Measurements from ENCODE around the gene XRCC4. TPM values are rescaled to one million over a fixed set of nuclear protein-coding genes. Genes with fewer than 3 reads are reported as not detected.
"Not testable (repeated sequence)": the region's sequence is repeated elsewhere in the genome, so short reads cannot be mapped to it uniquely, and the experiment has no call there.

XRCC4 gene
- total and polyA plus RNA-seq, 9 donors = 5.1 to 7.1 (median 6.4) TPM

- WGBS (ENCODE audit: insufficient coverage) = no CpG with 5 or more reads among the region's 4 CpGs
Observed at GRCh38 chr5:83249156-83249555, 171.8 kb downstream of the XRCC4 start.

GRCh38 chr5:83251849-83252248, 174.5 kb downstream of the XRCC4 start:
- WGBS (ENCODE audit: insufficient coverage) = 60% methylated on average over 1 of the region's 1 CpG
- no peak for DNase-seq
- H3K27ac ChIP-seq (ENCODE audit: low read length) = no peak overlapping the region
- no peaks in the 10 kb centered on the region for H3K36me3 ChIP-seq (ENCODE audit: control insufficient read depth, insufficient read depth, low read length)
- no peaks in the 10 kb centered on the region for H3K4me1 ChIP-seq (ENCODE audit: control insufficient read depth, insufficient read depth, low read length)
- no peaks in the 10 kb centered on the region for H3K27me3 ChIP-seq (ENCODE audit: control insufficient read depth, insufficient read depth, low read length)
- H3K9me3 ChIP-seq (replicated peaks; ENCODE audit: control insufficient read depth, low read depth, low read length) = no peaks in the 10 kb centered on the region
- no peak overlapping the region for H3K4me3 ChIP-seq (ENCODE audit: low read length)

More at GRCh38 chr5:83249156-83249555, 171.8 kb downstream of the XRCC4 start:
- H3K27ac ChIP-seq (ENCODE audit: low read length) = no peak overlapping the region
- DNase-seq = no peak
- no peaks in the 10 kb centered on the region for H3K36me3 ChIP-seq (ENCODE audit: control insufficient read depth, insufficient read depth, low read length)
- no peak overlapping the region for H3K4me3 ChIP-seq (ENCODE audit: low read length)
- no peaks in the 10 kb centered on the region for H3K4me1 ChIP-seq (ENCODE audit: control insufficient read depth, insufficient read depth, low read length)
- no peaks in the 10 kb centered on the region for H3K27me3 ChIP-seq (ENCODE audit: control insufficient read depth, insufficient read depth, low read length)
- no peaks in the 10 kb centered on the region for H3K9me3 ChIP-seq (replicated peaks; ENCODE audit: control insufficient read depth, low read depth, low read length)

- Histone ChIP-seq H3K27ac (ENCODE audit: low read length) (no peak overlapping the region), H3K36me3 (ENCODE audit: control insufficient read depth, insufficient read depth, low read length) (no peaks in the 10 kb centered on the region), H3K27me3 (ENCODE audit: control insufficient read depth, insufficient read depth, low read length) (no peaks in the 10 kb centered on the region), H3K4me3 (ENCODE audit: low read length) (no peak overlapping the region), H3K9me3 (replicated peaks; ENCODE audit: control insufficient read depth, low read depth, low read length) (no peaks in the 10 kb centered on the region), H3K4me1 (ENCODE audit: control insufficient read depth, insufficient read depth, low read length) (no peaks in the 10 kb centered on the region)
- DNase-seq = peak; percentile 23
- no CpG with 5 or more reads among the region's 2 CpGs for WGBS (ENCODE audit: insufficient coverage)
Observed at GRCh38 chr5:83253720-83254119, 176.4 kb downstream of the XRCC4 start.

GRCh38 chr5:83255268-83255667, 177.9 kb downstream of the XRCC4 start:
- Histone ChIP-seq H3K36me3 (ENCODE audit: control insufficient read depth, insufficient read depth, low read length) (no peaks in the 10 kb centered on the region), H3K27me3 (ENCODE audit: control insufficient read depth, insufficient read depth, low read length) (no peaks in the 10 kb centered on the region), H3K4me1 (ENCODE audit: control insufficient read depth, insufficient read depth, low read length) (no peaks in the 10 kb centered on the region), H3K9me3 (replicated peaks; ENCODE audit: control insufficient read depth, low read depth, low read length) (no peaks in the 10 kb centered on the region), H3K27ac (ENCODE audit: low read length) (no peak overlapping the region), H3K4me3 (ENCODE audit: low read length) (no peak overlapping the region)
- DNase-seq = peak; percentile 18
- WGBS (ENCODE audit: insufficient coverage) = no CpG with 5 or more reads among the region's 1 CpG

- no peak overlapping the region for H3K4me3 ChIP-seq (ENCODE audit: low read length)
- H3K27ac ChIP-seq (ENCODE audit: low read length) = no peak overlapping the region
- H3K36me3 ChIP-seq (ENCODE audit: control insufficient read depth, insufficient read depth, low read length) = no peaks in the 10 kb centered on the region
- no peaks in the 10 kb centered on the region for H3K9me3 ChIP-seq (replicated peaks; ENCODE audit: control insufficient read depth, low read depth, low read length)
- DNase-seq = no peak
- no peaks in the 10 kb centered on the region for H3K4me1 ChIP-seq (ENCODE audit: control insufficient read depth, insufficient read depth, low read length)
- WGBS (ENCODE audit: insufficient coverage) = no CpG with 5 or more reads among the region's 2 CpGs
- no peaks in the 10 kb centered on the region for H3K27me3 ChIP-seq (ENCODE audit: control insufficient read depth, insufficient read depth, low read length)
Observed at GRCh38 chr5:83256091-83256780, 178.9 kb downstream of the XRCC4 start.

GRCh38 chr5:83257684-83258083, 180.3 kb downstream of the XRCC4 start:
- H3K36me3 ChIP-seq (ENCODE audit: control insufficient read depth, insufficient read depth, low read length); H3K27ac ChIP-seq (ENCODE audit: low read length); H3K4me3 ChIP-seq (ENCODE audit: low read length); DNase-seq; H3K27me3 ChIP-seq (ENCODE audit: control insufficient read depth, insufficient read depth, low read length); H3K4me1 ChIP-seq (ENCODE audit: control insufficient read depth, insufficient read depth, low read length); H3K9me3 ChIP-seq (replicated peaks; ENCODE audit: control insufficient read depth, low read depth, low read length): not testable (repeated sequence)
- 80% methylated on average over 1 of the region's 2 CpGs for WGBS (ENCODE audit: insufficient coverage)

- no peaks in the 10 kb centered on the region for H3K27me3 ChIP-seq (ENCODE audit: control insufficient read depth, insufficient read depth, low read length)
- no peak overlapping the region for H3K4me3 ChIP-seq (ENCODE audit: low read length)
- H3K4me1 ChIP-seq (ENCODE audit: control insufficient read depth, insufficient read depth, low read length) = no peaks in the 10 kb centered on the region
- no peak overlapping the region for H3K27ac ChIP-seq (ENCODE audit: low read length)
- no CpG with 5 or more reads among the region's 2 CpGs for WGBS (ENCODE audit: insufficient coverage)
- H3K9me3 ChIP-seq (replicated peaks; ENCODE audit: control insufficient read depth, low read depth, low read length) = no peaks in the 10 kb centered on the region
- no peak for DNase-seq
- H3K36me3 ChIP-seq (ENCODE audit: control insufficient read depth, insufficient read depth, low read length) = no peaks in the 10 kb centered on the region
Observed at GRCh38 chr5:83265318-83265717, 188.0 kb downstream of the XRCC4 start.

GRCh38 chr5:83270311-83270710, 193.0 kb downstream of the XRCC4 start:
- H3K9me3 ChIP-seq (replicated peaks; ENCODE audit: control insufficient read depth, low read depth, low read length) = no peaks in the 10 kb centered on the region
- no peaks in the 10 kb centered on the region for H3K4me1 ChIP-seq (ENCODE audit: control insufficient read depth, insufficient read depth, low read length)
- no peaks in the 10 kb centered on the region for H3K36me3 ChIP-seq (ENCODE audit: control insufficient read depth, insufficient read depth, low read length)
- 100% methylated on average over 1 of the region's 1 CpG for WGBS (ENCODE audit: insufficient coverage)
- no peak overlapping the region for H3K27ac ChIP-seq (ENCODE audit: low read length)
- no peaks in the 10 kb centered on the region for H3K27me3 ChIP-seq (ENCODE audit: control insufficient read depth, insufficient read depth, low read length)
- no peak for DNase-seq
- no peak overlapping the region for H3K4me3 ChIP-seq (ENCODE audit: low read length)

GRCh38 chr5:83277154-83277553, 199.8 kb downstream of the XRCC4 start:
- DNase-seq = peak; percentile 13

GRCh38 chr5:83277953-83278352, 200.6 kb downstream of the XRCC4 start:
- WGBS (ENCODE audit: insufficient coverage) = no CpG with 5 or more reads among the region's 2 CpGs
- H3K27ac ChIP-seq (ENCODE audit: low read length) = no peak overlapping the region
- H3K27me3 ChIP-seq (ENCODE audit: control insufficient read depth, insufficient read depth, low read length) = no peaks in the 10 kb centered on the region
- H3K9me3 ChIP-seq (replicated peaks; ENCODE audit: control insufficient read depth, low read depth, low read length) = no peaks in the 10 kb centered on the region
- H3K36me3 ChIP-seq (ENCODE audit: control insufficient read depth, insufficient read depth, low read length) = no peaks in the 10 kb centered on the region
- DNase-seq = no peak
- no peaks in the 10 kb centered on the region for H3K4me1 ChIP-seq (ENCODE audit: control insufficient read depth, insufficient read depth, low read length)
- no peak overlapping the region for H3K4me3 ChIP-seq (ENCODE audit: low read length)

More at GRCh38 chr5:83277154-83277553, 199.8 kb downstream of the XRCC4 start:
- H3K27me3 ChIP-seq (ENCODE audit: control insufficient read depth, insufficient read depth, low read length) = no peaks in the 10 kb centered on the region
- H3K9me3 ChIP-seq (replicated peaks; ENCODE audit: control insufficient read depth, low read depth, low read length) = no peaks in the 10 kb centered on the region
- no peaks in the 10 kb centered on the region for H3K4me1 ChIP-seq (ENCODE audit: control insufficient read depth, insufficient read depth, low read length)
- no peaks in the 10 kb centered on the region for H3K36me3 ChIP-seq (ENCODE audit: control insufficient read depth, insufficient read depth, low read length)
- H3K4me3 ChIP-seq (ENCODE audit: low read length) = no peak overlapping the region
- WGBS (ENCODE audit: insufficient coverage) = 75% methylated on average over 2 of the region's 4 CpGs
- no peak overlapping the region for H3K27ac ChIP-seq (ENCODE audit: low read length)

GRCh38 chr5:83281176-83281575, 203.8 kb downstream of the XRCC4 start:
- Histone ChIP-seq H3K4me3 (ENCODE audit: low read length) (no peak overlapping the region), H3K4me1 (ENCODE audit: control insufficient read depth, insufficient read depth, low read length) (no peaks in the 10 kb centered on the region), H3K27me3 (ENCODE audit: control insufficient read depth, insufficient read depth, low read length) (no peaks in the 10 kb centered on the region), H3K36me3 (ENCODE audit: control insufficient read depth, insufficient read depth, low read length) (no peaks in the 10 kb centered on the region), H3K27ac (ENCODE audit: low read length) (no peak overlapping the region), H3K9me3 (replicated peaks; ENCODE audit: control insufficient read depth, low read depth, low read length) (no peaks in the 10 kb centered on the region)
- no CpG with 5 or more reads among the region's 2 CpGs for WGBS (ENCODE audit: insufficient coverage)
- DNase-seq = no peak

Data from muscle of leg (tissue), 11 donors.